ENCODE results near the gene TCEANC. TPM values are rescaled to one million over a fixed set of nuclear protein-coding genes. Genes with fewer than 3 reads are reported as not detected.
A peak's percentile ranks its signal among the peaks of the same experiment; 100 is the strongest.
"Not testable (repeated sequence)": the region's sequence is repeated elsewhere in the genome, so short reads cannot be mapped to it uniquely, and the experiment has no call there.

The TCEANC gene
- polyA plus RNA-seq, 1 donor: 6.9 TPM

DNA sequence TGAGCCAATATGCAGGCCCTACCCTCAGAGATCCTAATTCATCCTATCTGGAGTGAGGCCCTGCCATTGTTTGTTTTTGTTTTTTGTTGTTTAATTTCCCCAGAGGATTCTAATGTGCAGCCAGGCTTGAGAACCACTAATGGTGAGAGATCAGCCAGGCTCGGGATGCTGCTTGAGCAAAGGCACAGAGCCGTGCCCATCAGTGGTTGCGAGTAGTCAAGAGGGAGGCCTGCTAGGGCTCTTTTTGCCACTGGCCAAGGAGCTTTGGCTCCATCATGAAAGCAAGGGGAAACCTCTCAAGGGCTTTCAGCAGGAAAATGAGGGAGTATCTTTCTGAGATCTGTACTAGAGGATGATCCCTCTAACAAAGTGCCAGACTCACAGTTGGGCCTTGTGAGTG lies 2.7 kb downstream of the TCEANC start:
- DNase-seq: no peak

DNA sequence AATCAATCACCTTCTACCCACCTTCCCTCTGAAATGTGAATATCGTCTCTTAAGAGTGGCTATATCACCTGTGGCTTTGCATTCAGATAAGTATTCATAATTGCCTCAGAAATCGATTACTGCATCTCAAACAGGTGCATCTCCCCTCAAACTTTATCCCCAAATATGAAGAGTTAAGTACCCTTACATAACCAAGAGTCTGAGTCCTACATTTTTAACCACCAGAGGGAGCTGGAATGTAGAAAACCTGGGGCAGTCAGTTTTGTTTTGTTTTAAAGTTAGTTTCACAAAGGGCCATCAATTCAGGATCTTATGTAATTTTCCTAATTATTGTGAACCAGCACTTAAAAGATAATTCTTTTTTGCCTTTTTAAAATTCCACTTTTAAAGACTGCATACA lies 5.7 kb downstream of the TCEANC start:
- DNase-seq: peak; percentile 63

DNA sequence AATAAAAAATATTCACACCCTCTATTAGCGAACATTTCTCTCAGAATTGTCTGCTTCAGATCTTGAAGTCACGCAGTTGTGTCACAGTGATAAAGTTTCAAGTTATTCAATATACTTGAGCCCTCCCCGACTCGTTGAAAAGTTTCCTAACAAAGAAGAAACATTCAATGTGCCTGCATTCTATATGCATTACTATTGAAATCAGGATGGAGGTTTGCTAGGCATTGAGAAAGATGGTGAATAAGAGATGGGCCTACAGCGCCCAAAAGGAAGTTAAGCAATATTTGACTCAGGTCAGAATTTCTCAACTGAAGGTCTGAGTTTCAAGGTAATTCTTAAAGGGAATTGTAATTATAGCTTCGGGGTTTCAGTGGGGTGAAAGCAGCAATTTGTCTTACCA lies 6.1 kb downstream of the TCEANC start:
- no peak for DNase-seq

DNA sequence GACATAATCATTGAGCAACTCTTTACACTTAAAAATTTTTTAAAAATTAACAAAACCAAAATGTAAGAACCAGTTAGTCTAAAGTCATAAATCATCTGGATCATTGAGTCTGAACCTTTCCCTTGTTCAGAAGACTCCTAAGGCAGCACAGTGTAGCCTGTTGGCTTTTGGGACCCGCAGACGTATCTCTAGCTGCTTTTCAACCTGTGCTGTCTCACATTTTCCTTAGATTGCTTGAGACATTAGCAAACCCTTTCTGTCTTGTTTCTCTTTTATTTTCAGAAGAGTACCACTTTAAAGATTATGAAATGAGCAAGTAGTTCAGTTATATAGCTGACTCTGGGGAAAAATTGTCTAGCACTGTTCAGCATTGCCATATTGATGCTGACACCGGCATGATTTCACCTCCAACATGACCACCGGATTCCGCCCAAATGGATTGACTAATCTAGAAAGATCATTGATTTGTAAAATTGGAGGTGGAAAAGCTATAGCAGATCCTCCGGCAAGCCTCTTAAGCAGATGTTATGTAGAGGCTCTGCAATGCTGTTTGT lies 8.9 kb downstream of the TCEANC start:
- no peak for DNase-seq

DNA sequence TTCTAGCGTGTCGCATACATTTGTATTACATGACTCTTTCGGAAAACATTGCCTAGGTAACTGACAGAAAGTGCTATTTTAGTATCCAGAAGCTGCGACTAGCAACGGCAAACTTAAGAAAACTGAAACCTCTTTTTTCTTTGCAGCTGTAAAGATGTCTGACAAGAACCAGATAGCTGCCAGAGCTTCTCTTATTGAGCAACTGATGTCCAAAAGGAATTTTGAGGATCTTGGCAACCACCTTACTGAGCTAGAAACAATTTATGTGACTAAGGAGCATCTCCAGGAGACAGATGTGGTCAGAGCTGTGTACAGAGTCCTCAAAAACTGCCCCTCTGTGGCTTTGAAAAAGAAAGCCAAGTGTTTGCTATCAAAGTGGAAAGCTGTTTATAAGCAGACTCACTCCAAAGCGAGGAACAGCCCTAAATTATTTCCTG lies 9.4 kb downstream of the TCEANC start:
- no peak for DNase-seq

DNA sequence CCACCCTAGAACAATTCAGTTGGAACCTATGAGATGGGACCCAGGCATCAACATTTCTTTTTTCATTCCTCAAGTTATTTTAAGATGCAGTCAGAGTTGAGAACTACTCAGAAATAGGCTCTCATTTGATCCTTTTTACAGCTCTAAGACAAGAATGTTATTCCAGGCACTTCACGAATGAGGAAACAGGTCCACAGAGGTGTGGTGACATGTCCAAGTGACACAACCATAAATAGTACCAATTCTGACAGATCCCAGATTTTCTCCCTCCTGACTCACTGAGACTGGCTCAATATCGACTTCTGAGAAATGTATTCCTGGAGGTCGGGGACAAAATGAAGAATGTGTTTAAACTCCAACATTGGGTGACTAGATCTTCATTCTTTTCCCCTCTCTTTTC lies 11.1 kb downstream of the TCEANC start:
- DNase-seq: no peak

DNA sequence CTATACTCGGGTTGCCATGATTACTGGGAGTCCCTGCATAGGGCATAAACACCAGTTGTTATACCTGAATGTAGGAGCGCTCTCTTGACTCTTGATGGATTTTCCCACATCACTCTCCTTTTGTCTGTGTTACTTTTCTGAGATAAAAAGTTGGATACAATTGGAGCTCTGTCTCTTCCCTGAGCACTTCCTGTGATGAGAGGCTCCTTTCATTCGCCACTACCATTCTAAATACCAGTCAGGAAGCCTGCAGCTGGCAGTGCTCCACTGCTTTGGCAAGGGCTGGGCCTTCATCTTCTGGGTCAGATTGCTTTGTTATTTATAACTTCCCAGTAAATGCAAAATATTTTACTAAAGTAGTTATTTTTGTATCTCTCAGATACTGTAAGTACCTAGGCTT lies 13.9 kb downstream of the TCEANC start:
- DNase-seq: no peak

DNA sequence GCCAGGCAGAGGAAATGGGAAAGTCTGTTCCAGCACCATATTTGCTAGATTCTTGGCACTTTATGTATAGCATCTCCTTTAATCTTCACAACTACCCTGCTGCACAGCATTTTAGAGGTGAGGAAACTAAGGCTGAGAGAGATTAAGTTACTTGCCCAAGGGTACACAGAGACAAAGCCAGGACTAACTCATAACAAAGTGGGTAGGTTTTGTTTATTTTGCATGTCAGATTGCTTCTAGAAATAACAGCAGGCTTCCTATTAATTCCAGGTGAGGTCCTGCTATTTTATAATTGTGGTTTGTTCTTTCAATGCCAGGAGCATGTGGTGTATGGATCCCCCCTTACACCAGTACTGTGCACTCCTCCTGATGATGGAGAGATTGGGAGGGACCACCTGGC lies 15.0 kb downstream of the TCEANC start:
- DNase-seq: no peak

DNA sequence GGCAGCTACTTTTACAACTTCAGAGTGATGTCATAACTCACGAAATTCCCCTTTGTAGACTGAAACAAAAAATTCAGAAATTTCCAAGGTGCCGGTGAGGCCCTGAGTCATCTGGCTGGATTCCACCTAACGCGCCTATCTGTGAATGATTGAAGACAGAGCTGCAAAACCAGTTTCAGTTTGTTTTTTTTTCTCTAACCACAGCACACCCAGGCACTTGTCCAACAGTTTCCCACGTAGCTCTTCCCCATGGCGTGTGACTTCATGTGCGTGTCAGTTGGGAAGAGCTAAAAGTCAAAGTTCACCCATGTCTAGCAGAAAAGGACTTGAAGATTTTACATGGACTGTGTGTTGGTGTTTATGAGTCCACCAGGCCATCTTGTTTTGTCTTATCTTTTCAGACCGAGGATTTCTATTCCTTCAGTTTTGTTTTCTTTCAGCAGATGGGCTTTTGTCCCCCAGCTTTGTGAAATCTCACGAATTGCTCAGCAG lies 16.4 kb downstream of the TCEANC start:
- no peak for DNase-seq

DNA sequence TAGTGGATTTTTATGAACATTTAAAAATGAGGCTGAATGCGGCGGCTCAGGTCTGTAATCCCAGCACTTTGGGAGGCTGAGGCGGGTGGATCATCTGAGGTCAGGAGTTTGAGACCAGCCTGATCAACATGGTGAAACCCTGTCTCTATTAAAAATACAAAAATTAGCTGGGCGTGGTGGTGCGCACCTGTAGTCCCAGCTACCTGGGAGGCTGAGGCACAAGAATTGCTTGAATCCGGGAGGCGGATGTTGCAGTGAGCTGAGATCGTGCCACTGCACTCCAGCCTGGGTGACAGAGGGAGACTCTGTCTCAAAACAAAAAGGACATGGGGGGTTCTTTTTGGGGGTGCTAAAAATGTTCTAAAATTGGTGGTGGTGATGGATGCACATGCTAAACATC lies 16.8 kb downstream of the TCEANC start:
- not testable (repeated sequence) for DNase-seq

DNA sequence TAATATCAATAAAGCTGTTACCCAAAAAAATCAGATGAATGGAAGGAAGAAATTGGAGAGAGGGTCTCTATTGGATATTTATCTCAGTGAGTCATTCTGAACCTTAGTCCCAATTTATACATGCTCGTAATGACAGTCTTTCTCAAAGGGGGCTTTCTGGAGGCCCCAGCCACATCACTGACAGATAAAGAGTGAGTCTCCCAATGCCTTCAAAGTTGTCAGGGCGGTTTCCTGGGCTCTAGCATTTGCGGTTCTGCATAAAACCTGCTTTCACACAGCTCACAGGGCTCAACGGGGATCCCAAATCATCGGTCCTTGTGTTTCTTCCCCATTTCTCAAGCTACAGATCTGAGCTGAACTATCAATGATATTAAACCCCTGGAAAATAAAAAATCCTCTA lies 17.3 kb downstream of the TCEANC start:
- no peak for DNase-seq

DNA sequence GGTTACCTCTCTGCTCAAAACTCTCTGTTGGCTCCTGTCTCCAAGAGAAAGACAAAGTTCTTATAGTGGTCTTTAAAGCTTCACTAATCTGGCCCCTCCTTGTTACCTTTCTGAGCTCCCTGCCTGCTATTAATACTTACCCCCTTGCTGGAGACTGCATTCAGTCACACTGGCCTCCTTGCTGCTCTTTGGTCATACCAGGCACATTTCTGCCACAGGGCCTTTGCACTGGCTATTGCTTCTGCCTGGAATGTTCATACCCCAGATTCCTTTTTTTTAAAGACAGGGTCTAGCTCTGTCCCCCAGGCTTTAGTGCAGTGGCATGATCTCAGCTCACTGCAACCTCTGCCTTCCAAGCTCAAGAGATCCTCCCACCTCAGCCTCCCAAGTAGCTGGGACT lies 20.1 kb downstream of the TCEANC start:
- DNase-seq: no peak

DNA sequence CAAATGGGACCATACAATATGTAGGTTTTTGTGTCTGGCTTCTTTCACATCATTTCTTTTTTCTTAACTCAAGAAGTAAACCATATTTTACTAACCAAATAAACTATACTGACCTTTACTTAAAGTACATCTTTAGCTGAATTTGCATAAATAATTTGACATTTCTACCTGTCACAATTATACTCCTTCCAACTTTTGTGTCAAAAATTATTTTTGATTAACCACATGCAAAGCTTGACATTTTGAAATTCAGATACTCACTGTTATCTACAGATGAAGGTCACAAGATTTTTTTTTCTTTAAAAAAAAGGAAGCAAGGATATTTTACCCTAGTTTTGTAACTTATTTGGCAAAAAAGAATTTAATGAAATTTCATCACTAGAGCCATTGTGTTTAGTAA lies 23.9 kb downstream of the TCEANC start:
- DNase-seq: no peak

DNA sequence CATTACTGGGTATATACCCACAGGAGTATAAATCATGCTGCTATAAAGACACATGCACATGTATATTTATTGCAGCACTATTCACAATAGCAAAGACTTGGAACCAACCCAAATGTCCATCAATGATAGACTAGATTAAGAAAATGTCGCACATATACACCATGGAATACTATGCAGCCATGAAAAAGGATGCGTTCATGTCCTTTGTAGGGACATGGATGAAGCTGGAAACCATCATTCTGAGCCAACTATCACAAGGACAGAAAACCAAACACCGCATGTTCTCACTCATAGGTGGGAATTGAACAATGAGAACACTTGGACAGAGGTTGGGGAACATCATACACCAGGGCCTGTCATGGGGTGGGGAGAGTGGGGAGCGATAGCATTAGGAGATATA lies 26.8 kb downstream of the TCEANC start:
- DNase-seq: not testable (repeated sequence)

DNA sequence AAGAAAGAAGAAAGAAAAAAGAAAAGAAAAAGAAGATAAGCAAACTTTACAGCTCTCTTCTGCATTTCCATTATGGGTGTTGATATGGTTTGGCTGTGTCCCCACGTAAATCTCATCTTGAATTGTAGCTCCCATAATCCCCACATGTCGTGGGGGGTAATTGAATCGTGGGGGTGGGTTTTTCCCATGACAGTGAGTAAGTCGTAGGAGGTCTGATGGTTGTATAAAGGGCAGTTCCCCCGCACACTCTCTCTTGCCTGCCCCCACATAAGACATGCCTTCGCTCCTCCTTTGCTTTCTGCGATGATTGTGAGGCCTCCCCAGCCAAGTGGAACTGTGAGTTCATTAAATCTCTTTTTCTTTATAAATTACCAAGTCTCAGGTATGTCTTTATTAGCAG lies 28.7 kb downstream of the TCEANC start:
- no peak for DNase-seq

DNA sequence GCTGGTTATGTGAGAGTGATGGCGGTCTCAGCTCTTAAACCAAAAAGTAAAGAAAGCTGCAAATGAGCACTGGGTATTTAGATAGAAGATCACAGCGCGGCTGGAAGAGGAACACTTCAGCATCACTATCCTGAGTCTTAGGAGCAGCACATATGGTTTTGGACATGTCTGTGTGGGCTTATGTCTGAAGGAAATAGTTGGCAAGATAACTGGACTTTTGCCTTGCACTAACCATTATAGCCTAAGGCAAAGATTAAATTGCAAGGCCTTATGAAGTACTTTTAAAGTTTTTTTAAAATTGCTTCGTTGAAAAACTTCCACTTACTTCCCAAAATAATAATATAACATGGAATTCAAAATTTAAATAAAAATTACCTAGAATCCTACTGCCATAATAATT lies 31.4 kb downstream of the TCEANC start:
- no peak for DNase-seq

DNA sequence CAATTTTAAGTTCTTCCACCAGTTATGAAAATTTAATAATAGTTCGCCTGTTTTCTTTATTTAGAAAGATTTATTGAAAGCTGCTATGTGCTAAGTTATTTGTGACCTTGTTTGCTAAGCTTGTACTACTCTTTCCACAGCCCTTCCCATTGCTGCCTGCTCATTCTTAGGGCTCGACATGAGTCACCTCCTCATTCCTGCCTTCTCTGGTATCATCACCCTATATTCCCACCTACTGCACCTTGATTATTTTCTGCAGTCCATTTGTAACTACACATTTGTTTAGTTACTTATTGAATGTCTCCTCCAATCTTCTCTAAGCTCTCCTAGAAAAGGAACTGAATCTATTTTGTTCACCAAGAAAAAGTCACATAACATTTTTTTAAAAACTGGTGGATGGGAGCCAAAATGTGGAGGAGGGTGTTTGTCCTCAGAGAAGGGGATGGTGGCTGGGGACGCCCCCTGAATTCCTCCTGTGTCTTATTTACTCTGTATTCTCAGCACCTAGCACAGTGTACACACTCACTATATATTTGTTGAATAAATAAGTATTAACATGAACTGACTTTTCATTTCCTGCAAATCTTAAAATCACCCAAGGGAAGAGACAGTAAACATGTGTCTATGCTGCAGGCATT lies 32.3 kb downstream of the TCEANC start:
- no peak for DNase-seq

DNA sequence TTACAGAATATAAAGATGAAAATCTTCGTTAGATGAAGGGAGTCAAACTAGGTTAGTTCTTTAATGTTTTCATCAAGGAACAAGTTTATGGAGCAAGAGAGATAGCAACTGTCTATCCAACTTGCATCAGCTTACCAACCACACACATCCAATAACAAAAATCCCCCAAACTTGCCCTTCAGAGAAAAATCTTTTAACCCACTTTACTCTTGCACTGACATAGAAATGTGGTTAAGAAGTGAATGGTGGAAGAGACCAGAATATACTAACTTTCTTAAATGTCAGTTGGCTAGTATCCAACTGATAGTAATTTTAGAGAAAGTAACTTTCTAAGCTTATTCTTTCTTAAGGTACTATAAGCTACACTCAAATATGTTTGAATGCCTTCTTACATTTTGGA lies 34.3 kb downstream of the TCEANC start:
- no peak for DNase-seq

DNA sequence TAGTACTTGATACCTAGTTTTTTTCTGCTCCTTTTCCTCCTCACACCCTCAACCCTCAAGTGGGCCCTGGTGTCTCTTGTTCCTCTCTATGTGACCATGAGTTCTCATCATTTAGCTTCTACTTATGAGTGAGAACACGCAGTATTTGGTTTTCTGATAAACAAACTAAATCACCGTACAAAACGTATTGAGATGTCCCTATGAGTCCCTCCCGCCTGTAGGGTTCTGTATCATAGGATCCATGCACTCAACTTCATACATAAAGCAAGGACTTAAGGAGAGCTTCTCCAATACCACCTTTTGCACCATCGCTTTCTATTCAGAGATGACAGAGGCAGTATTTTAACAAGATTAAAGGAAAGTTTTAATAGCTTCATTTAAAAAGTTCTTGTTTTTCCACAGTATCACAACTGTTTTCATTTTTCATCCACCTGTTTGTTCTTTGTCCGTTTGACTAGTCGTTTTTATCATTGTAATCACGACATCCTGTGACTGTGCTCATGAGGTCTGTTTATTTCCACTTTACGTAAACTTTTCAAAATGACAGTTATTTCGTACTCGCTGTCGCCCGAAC lies 35.5 kb downstream of the TCEANC start:
- no peak for DNase-seq

DNA sequence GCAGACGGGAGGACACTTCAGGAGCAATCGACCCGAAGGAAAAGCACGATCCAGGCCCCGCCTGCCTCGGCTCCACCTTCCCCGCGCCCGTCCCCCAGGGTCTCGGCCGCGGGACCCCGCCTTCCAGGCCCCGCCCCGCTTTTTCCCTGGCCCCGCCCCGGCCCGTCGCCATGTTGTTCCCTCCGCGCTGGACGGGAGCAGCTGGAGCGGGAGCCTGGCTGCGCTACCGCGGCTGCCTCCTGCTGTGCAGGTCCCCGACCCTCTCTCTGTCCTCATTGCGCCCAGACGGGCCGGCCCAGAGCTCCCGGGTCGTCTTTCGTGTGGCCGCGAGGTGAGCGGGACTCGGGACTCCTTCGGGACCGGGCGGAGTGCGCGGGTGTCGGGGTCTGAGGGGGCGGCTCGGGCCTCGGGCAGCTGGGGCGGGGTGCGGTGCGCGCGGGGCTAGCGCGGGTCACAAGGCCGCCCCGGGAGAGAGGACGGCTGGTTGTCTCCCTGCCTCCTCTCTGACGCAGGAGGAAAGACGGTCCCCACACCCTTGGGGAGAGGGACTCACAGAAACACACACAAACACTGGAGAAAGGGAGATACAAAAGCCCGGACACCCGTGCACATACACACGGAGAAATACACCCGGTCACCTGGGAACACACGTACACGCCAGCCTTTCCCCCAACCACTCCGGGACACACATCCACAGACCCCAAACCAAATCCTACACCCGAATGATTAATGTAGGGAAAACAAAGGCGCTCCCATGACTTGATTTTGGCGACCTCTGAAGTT lies 36.2 kb downstream of the TCEANC start, which contains the start of gene RAB9A:
Gene RAB9A (plus strand): TSS at position 171 of the 783 bp plus-strand sequence. CDS start 19,619 bp downstream, outside the sequence.
- peak; percentile 77 for DNase-seq

DNA sequence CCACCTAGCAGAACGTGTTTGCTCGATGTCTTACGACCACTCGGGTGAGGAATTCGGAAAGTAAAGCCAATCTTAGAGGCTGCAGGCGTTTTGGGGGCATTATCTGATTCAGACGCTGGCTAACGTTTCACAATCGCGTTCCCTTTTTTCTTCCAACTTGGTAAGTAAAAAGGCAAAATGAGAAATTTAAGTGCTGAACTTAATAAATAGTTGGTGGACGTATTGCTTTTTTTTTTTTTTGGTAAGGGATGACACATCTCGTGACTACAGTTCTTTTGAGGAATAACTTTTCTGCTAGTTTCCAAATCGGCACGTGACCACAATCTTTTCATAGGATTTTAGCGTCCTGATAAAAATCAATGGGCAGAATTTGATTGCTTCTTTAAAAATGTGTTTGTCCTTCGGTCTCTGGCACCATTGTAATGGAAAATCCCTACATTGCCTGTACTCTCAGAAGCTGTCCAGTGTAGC lies 36.8 kb downstream of the TCEANC start:
- DNase-seq: peak; percentile 33

DNA sequence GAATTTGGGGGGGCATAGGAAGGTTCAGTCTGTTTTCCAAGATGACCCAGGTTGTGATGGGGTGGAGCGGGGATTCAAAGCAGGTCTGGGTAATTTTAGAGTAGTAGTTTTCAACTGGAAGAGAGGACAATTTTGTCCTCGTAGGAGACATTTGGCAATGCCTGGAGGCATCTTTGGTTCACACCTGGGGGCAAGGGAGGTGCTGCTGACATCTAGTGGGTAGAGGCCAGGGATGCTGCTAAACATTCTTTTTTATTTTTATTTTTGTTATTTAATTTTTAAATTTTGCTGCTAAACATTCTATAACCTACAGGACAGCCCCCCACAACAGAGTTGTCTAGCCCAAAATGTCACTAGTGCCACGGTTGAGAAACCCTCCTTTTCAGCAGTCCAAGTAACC lies 37.9 kb downstream of the TCEANC start:
- no peak for DNase-seq

DNA sequence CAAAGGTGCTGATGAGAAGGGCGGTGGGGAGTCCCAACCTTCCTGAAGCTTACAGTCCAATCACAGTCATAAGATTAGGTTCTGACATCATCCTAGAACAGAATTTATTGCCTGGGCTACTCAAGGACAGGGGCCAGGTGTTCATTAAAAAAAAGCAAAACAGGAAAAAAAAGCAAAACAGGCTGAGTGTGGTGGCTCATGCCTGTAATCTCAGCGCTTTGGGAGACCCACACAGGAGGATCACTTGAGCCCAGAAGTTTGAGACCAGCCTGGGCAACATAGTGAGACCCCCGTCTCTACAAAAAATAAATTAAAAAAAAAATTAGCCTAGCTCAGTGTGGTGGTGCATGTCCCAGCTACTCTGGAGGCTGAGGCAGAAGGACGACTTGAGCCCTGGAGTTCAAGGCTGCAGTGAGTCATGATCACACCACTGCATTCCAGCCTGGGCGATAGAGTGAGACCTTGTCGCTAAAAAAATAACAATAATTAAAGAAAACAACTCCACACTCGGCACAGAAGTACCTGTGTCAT lies 39.0 kb downstream of the TCEANC start:
- no peak for DNase-seq

All from left kidney (tissue), 2 donors.